IPS-20b (cell line): ENCODE data around the gene ZNF823.
A peak's percentile ranks its signal among the peaks of the same experiment; 100 is the strongest.
"Not testable (repeated sequence)": the region's sequence is repeated elsewhere in the genome, so short reads cannot be mapped to it uniquely, and the experiment has no call there.

Source experiments
- H3K27ac ChIP-seq: one replicate; pipeline ENCODE4 v1.5.1; 2013; ENCODE audit warnings: low read length
- H3K27me3 ChIP-seq: 2 replicates; pipeline ENCODE4 v1.6.1; 2013; ENCODE audit warnings: mild to moderate bottlenecking, low read length, inconsistent platforms; ENCODE audit not compliant: insufficient read depth
- H3K36me3 ChIP-seq: 2 replicates; pipeline ENCODE4 v1.6.1; 2013; ENCODE audit warnings: low read depth, mild to moderate bottlenecking, inconsistent platforms, low read length, moderate library complexity; ENCODE audit not compliant: insufficient read depth
- H3K4me1 ChIP-seq: 2 replicates; pipeline ENCODE4 v1.6.1; 2013; ENCODE audit warnings: mild to moderate bottlenecking, control low read depth, inconsistent platforms, low read length, moderate library complexity; ENCODE audit not compliant: insufficient read depth
- H3K4me3 ChIP-seq: 2 replicates; pipeline ENCODE4 v1.5.1; 2013; ENCODE audit warnings: mild to moderate bottlenecking, low read length, inconsistent platforms
- H3K9ac ChIP-seq: 2 replicates; pipeline ENCODE4 v1.6.1; 2013; ENCODE audit warnings: low read depth, mild to moderate bottlenecking, inconsistent platforms, low read length, moderate library complexity
- H3K9me3 ChIP-seq: 2 replicates; pipeline ENCODE4 v1.6.1; 2013; ENCODE audit warnings: mild to moderate bottlenecking, low read depth, low read length, inconsistent platforms; ENCODE audit not compliant: insufficient read depth

Gene ZNF823

DNA sequence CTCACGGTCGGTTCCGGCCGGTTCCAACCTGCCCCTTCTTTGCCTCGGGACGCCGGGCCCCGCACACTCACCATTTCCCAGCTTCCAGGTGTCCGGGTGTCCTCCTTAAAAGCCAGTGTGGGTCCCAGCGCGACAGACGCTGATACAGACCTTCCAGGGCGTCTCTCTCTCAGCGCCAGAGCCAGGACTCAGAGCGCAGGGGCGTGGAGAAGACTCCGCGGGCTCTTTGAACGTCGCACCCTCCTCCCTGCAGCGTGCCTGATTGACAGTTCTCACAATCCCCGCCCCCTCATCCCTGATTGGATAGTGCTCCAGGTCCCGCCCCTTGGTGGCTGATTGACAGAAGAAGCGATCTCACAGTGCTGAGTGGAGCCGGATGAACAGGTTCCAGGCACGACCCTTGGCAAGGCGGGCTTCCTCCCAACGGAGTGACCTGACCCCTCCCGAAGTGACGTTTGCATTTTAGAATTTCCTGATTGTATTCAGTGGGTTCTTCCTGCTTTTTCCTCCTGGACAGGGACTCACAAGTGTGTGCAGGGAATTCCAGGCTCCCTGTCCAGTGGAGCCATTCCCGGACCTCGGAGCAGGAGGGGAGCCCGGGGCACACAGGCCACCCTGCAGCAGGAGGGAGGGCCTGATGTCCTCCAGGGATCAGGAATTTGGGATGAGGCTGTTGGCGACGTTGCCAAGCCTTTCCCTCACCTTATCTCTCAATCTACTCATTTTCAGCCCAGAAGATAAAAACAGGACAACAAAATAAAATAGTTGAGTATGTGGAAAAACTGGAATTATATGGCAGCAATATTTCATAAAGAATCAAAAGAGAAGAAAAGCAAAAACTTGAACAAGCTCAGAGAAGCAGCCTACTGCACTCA lies at the start of gene ZNF823:
Gene ZNF823, minus strand, starts transcription at position 201 of the 875 bp plus-strand sequence. Its CDS starts 127 bp downstream, at position 74.
- Histone ChIP-seq H3K27me3 (peaks cover 32% of the 10 kb centered on the region), H3K9me3 (no peaks in the 10 kb centered on the region), H3K36me3 (no peaks in the 10 kb centered on the region), H3K27ac (no peak within 1 kb of the TSS), H3K4me3 (peak within 1 kb of the TSS; percentile 70), H3K4me1 (0 out of 2 replicates have a peak, but pooled peaks cover 3% of the 10 kb centered on the region), H3K9ac (peak within 1 kb of the TSS; percentile 75)

DNA sequence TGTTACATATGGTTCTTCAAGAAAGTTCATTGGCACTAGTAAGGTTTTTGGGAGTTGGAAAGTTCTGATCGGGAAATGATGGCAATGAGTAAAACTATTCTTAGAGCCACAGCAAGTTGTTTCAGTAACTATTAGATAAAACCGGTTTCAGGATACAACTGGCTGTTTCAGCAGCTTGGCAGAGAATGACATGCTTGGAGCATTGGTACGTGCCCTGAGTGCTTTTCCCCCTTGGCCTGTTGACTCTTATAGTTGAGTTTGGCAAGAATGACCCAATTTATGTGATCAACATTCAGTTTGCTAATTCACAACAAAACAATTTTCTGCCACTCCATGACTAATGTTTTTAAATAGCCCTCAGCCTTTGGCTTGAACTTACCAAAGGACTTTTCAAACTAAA lies 48.8 kb upstream of the ZNF823 start:
- peaks cover 54% of the 10 kb centered on the region for H3K9me3 ChIP-seq
- no peak overlapping the region for H3K9ac ChIP-seq
- H3K27ac ChIP-seq: no peak overlapping the region
- no peaks in the 10 kb centered on the region for H3K27me3 ChIP-seq
- no peaks in the 10 kb centered on the region for H3K4me1 ChIP-seq
- H3K4me3 ChIP-seq: no peak overlapping the region
- no peaks in the 10 kb centered on the region for H3K36me3 ChIP-seq

DNA sequence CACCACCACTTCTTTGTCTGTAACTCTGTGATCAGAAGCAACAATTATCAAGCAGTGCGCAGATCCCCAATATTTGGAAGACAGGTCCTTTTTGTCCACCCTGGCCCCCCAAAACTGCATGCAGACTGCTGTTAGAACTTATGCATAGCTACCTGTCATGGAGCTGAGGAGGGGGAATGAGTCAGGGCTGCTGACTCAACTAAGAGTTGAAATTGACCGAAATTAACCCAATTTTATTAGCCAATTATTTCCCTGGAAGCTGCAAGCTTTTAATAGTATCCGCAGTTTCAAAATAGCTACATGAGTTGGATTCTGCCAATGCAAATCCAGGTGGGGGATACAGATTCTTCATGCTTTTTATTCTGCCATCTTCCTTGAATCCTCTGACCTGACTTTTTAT lies 45.6 kb upstream of the ZNF823 start:
- H3K9ac ChIP-seq: no peak overlapping the region
- H3K27me3 ChIP-seq: no peaks in the 10 kb centered on the region
- no peaks in the 10 kb centered on the region for H3K4me1 ChIP-seq
- H3K27ac ChIP-seq: no peak overlapping the region
- peaks cover 76% of the 10 kb centered on the region for H3K9me3 ChIP-seq
- peaks cover 19% of the 10 kb centered on the region for H3K36me3 ChIP-seq
- no peak overlapping the region for H3K4me3 ChIP-seq

GRCh38 chr19:11783767-11784166 lies 45.0 kb upstream of the ZNF823 start:
- H3K9ac ChIP-seq: no peak overlapping the region
- no peak overlapping the region; the same call in 1 of the 2 replicates for H3K4me3 ChIP-seq
- H3K9me3 ChIP-seq: peaks cover 73% of the 10 kb centered on the region
- no peaks in the 10 kb centered on the region for H3K4me1 ChIP-seq
- H3K36me3 ChIP-seq: peaks cover 19% of the 10 kb centered on the region
- H3K27ac ChIP-seq: no peak overlapping the region
- H3K27me3 ChIP-seq: no peaks in the 10 kb centered on the region

DNA sequence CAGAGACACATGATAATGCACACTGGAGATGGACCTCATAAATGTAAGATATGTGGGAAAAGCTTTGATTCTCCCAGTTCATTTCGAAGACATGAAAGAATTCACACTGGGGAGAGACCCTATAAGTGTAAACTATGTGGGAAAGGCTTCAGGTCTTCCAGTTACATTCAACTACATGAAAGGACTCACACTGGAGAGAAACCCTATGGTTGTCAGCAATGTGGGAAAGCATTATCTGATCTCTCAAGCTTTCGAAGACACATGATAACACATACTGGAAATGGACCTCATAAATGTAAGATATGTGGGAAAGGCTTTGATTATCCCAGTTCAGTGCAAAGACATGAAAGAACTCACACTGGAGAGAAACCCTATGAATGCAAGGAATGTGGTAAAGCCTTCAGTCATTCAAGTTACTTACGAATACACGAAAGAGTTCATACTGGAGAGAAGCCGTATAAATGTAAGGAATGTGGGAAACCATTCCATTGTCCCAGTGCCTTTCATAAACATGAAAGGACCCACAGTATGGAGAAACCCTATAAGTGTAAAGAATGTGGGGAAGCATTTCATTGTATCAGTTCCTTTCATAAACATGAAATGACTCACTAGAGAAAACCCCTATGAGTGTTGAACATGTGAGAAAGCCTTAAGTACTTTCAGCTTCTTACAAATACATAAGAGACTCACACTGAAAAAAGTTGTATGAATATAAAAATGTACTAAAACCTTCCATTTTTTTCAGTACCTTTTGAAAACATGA lies 42.7 kb upstream of the ZNF823 start:
- Histone ChIP-seq H3K9me3 (peaks cover 70% of the 10 kb centered on the region), H3K4me1 (no peaks in the 10 kb centered on the region), H3K36me3 (peaks cover 19% of the 10 kb centered on the region), H3K27ac (no peak overlapping the region), H3K4me3 (no peak overlapping the region), H3K9ac (no peak overlapping the region), H3K27me3 (no peaks in the 10 kb centered on the region)

- no peaks in the 10 kb centered on the region for H3K27me3 ChIP-seq
- no peak overlapping the region; the same call in 1 of the 2 replicates for H3K4me3 ChIP-seq
- no peak overlapping the region for H3K27ac ChIP-seq
- H3K36me3 ChIP-seq: peaks cover 19% of the 10 kb centered on the region
- H3K9ac ChIP-seq: no peak overlapping the region
- H3K9me3 ChIP-seq: peaks cover 75% of the 10 kb centered on the region
- no peaks in the 10 kb centered on the region for H3K4me1 ChIP-seq
These were observed 41.8 kb upstream of the ZNF823 start for GRCh38 chr19:11780431-11781020.

DNA sequence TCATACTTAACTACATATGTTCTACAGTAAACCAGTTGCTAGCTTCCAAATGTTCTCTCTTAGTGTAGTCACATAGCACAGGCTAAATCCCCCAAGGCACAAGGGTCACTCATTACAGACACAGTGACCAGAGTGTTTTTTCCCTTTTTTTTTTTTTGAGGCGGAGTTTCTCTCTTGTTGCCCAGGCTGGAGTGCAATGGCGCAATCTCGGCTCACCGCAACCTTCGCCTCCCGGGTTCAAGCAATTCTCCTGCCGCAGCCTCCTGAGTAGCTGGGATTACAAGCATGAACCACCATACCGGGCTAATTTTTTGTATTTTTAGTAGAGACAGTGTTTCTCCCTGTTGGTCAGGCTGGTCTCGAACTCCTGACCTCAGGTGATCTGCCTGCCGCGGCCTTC lies 37.9 kb upstream of the ZNF823 start:
- H3K4me3 ChIP-seq, H3K9ac ChIP-seq, H3K27ac ChIP-seq, H3K4me1 ChIP-seq, H3K27me3 ChIP-seq: not testable (repeated sequence)
- peaks cover 18% of the 10 kb centered on the region for H3K36me3 ChIP-seq
- H3K9me3 ChIP-seq: peaks cover 66% of the 10 kb centered on the region

DNA sequence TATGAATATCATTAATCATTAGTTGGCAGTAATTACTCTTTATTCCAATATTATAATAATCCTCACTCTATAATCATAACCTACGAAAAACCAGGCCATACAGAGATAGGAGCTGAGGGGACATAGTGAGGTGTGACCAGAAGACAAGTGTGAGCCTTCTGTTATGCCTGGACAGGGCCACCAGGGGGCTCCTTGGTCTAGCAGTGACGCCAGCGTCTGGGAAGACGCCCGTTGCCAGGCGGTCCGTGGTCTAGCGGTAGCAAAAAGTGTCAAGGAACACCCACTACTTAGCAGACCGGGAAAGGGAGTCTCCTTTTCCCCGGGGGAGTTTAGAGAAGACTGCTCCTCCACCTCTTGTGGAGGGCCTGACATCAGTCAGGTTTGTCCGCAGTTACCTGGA lies 32.8 kb upstream of the ZNF823 start:
- H3K4me3 ChIP-seq, H3K4me1 ChIP-seq, H3K27ac ChIP-seq, H3K36me3 ChIP-seq, H3K9ac ChIP-seq: not testable (repeated sequence)
- H3K9me3 ChIP-seq: peaks cover 33% of the 10 kb centered on the region
- peaks cover 25% of the 10 kb centered on the region for H3K27me3 ChIP-seq

- Histone ChIP-seq H3K4me3 (no peak overlapping the region), H3K9ac (no peak overlapping the region), H3K4me1 (no peaks in the 10 kb centered on the region), H3K27ac (no peak overlapping the region), H3K9me3 (peaks cover 22% of the 10 kb centered on the region), H3K36me3 (no peaks in the 10 kb centered on the region), H3K27me3 (peaks cover 25% of the 10 kb centered on the region)
These were observed 31.2 kb upstream of the ZNF823 start for GRCh38 chr19:11769995-11770394.

GRCh38 chr19:11767633-11768133 lies 28.9 kb upstream of the ZNF823 start:
- Histone ChIP-seq H3K4me3 (peak overlapping the region; percentile 74), H3K9me3 (peaks cover 13% of the 10 kb centered on the region), H3K27ac (no peak overlapping the region), H3K9ac (peak overlapping the region; percentile 46; the same call in 1 of the 2 replicates), H3K36me3 (no peaks in the 10 kb centered on the region), H3K4me1 (no peaks in the 10 kb centered on the region), H3K27me3 (peaks cover 25% of the 10 kb centered on the region)
